Activated T-cell treated with anti-CD3 and anti-CD28 coated beads, Interleukin-2, amount 50 U/mL, for 72 hours (primary cell): ENCODE data around the gene NFIX. TPM values are rescaled to one million over a fixed set of nuclear protein-coding genes. Genes with fewer than 3 reads are reported as not detected.
"Not testable (repeated sequence)": the region's sequence is repeated elsewhere in the genome, so short reads cannot be mapped to it uniquely, and the experiment has no call there.

Experiments used
- ATAC-seq, 2 donors: fragments of 150-1000 bp; cut with Tn5 transposase; replicated peaks in 1 of 2; 2 replicates each; pipeline ENCODE4 v1.10.0; 2021; ENCODE audit warnings: moderate library complexity in 2 of 2, mild to moderate bottlenecking in 1 of 2
- DNase-seq, 2 donors: peaks; one replicate each; pipeline ENCODE4 v3.0.0; 2021 to 2022; ENCODE audit warnings: mixed read lengths in 1 of 2
- H3K27ac Mint-ChIP-seq: one replicate; pipeline ENCODE4 v1.8.0; 2022; ENCODE audit warnings: mild to moderate bottlenecking, moderate library complexity, mixed read lengths
- H3K27me3 Mint-ChIP-seq: one replicate; pipeline ENCODE4 v1.8.0; 2022; ENCODE audit warnings: low read depth, mixed read lengths
- H3K36me3 Mint-ChIP-seq, 2 donors: one replicate each; pipeline ENCODE4 v1.8.0; 2022; ENCODE audit warnings: mixed read lengths in 2 of 2, mild to moderate bottlenecking in 1 of 2; ENCODE audit not compliant: insufficient read depth in 2 of 2
- H3K4me1 Mint-ChIP-seq: one replicate; pipeline ENCODE4 v1.8.0; 2022; ENCODE audit warnings: low read depth, mixed read lengths
- H3K4me3 Mint-ChIP-seq, 2 donors: one replicate each; pipeline ENCODE4 v1.8.0; 2022; ENCODE audit warnings: mild to moderate bottlenecking in 2 of 2, mixed read lengths in 2 of 2, moderate library complexity in 2 of 2
- H3K9me3 Mint-ChIP-seq, 2 donors: one replicate each; pipeline ENCODE4 v1.8.0; 2022; ENCODE audit warnings: mixed read lengths in 2 of 2
- total RNA-seq, 2 donors: library from RNA; stranded (reverse); gene quantifications; one replicate each; pipeline ENCODE4 v1.2.3, GENCODE V29; 2022

Gene NFIX
- total RNA-seq, 2 donors from 2014 or later = 2.2 to 2.8 TPM

DNA sequence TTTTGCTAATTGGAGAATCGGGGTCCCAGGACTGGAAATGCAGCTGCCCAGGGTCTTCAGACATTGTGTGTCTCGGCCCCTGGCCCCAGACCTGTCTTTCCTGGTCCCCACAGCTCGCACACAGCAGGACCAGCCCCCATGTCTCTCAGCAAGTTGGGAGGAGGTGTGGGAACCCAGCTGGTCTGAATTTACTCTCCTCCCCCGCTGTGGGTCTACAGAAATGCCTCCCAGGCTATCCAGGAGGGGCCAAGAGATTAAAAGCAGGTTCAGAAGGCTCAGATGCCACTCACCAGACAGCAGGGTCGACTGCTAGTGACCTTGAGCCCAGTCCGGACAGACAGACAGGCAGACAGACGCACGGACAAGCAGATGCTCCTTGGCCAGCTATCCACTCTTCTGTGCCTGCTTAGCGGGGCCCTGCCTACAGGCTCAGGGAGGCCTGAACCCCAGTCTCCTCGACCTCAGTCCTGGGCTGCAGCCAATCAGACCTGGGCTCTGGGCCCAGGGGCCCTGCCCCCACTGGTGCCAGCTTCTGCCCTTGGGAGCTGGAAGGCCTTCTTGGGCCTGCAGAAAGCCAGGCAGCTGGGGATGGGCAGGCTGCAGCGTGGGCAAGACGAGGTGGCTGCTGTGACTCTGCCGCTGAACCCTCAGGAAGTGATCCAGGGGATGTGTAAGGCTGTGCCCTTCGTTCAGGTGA, 25.8 kb upstream of the NFIX start, which contains the start of gene DAND5:
Gene DAND5 (plus strand): TSS at position 285 of the 697 bp plus-strand sequence. CDS start 85 bp downstream, at position 370.
- no peak for DNase-seq
- no peak within 1 kb of the TSS for H3K27ac Mint-ChIP-seq
- peaks cover 24% of the 10 kb centered on the region for H3K4me1 Mint-ChIP-seq
- H3K9me3 Mint-ChIP-seq = no peaks in the 10 kb centered on the region
- H3K27me3 Mint-ChIP-seq = no peaks in the 10 kb centered on the region
- ATAC-seq = no peak
- no peaks in the 10 kb centered on the region for H3K36me3 Mint-ChIP-seq
- peak within 1 kb of the TSS in 1 of 2 donors; percentile 16 for H3K4me3 Mint-ChIP-seq

DNA sequence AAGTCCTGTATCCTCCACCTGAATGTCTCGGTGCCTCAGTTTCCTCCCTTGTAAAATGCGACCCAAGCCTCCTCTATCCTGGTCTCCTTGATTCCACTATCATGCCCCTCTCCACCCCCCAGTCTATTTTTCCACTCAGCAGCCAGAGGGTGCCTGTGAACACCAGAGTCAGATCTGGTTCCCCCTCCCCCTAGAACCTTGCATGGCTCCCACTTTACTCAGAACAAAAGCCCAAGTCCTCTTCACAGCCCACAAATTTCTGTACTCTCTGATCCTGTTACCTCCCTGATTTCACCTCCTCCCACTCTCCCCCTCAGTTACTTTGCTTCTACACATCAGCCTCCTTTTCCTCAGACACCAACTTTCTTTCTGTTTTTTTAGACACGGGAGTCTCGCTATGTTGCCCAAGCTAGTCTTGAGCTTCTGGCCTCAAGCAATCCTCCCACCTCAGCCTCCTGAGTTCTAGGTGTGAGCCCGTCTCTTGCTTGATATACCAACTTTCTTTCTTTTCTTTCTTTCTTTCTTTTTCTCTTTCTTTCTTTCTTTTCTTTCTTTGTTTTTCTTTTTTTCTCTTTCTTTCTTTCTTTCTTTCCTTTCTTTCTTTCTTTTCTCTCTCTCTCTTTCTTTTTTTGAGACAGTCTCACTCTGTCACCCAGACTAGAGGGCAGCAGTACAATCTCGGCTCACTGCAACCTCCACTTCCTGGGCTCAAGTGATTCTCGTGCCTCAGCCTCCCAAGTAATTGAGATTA, 25.0 kb upstream of the NFIX start:
- ATAC-seq (peak in 1 of 2 donors; percentile 12), DNase-seq (no peak)
- no peaks in the 10 kb centered on the region for H3K9me3 Mint-ChIP-seq
- H3K27ac Mint-ChIP-seq = no peak overlapping the region
- no peaks in the 10 kb centered on the region for H3K36me3 Mint-ChIP-seq
- no peaks in the 10 kb centered on the region for H3K27me3 Mint-ChIP-seq
- H3K4me3 Mint-ChIP-seq = peak overlapping the region in 1 of 2 donors; percentile 16
- peaks cover 17% of the 10 kb centered on the region for H3K4me1 Mint-ChIP-seq

DNA sequence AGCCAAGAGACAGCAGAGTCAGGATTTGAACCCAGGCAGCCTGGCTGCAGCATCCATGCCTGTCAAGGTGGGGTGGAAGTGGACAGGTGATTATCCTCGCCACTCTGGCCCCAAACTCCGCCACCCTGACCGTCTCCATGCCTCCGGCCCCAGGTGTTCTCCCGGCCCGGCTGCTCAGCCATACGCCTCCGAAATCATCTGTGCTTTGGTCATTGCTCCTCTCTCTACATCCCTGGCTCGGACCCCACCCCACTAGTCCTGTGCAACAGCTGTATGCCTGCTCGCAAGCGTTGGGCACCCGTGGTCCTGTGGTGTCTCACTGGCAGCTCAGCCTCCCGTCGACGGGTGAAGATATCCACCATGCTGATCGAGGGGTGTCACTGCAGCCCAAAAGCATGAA, 22.0 kb upstream of the NFIX start:
- no peak overlapping the region for H3K4me3 Mint-ChIP-seq
- H3K36me3 Mint-ChIP-seq = no peaks in the 10 kb centered on the region
- H3K27me3 Mint-ChIP-seq = peaks cover 16% of the 10 kb centered on the region
- no peak overlapping the region for H3K27ac Mint-ChIP-seq
- no peaks in the 10 kb centered on the region for H3K9me3 Mint-ChIP-seq
- peaks cover 17% of the 10 kb centered on the region for H3K4me1 Mint-ChIP-seq
- no peak for DNase-seq
- no peak for ATAC-seq

DNA sequence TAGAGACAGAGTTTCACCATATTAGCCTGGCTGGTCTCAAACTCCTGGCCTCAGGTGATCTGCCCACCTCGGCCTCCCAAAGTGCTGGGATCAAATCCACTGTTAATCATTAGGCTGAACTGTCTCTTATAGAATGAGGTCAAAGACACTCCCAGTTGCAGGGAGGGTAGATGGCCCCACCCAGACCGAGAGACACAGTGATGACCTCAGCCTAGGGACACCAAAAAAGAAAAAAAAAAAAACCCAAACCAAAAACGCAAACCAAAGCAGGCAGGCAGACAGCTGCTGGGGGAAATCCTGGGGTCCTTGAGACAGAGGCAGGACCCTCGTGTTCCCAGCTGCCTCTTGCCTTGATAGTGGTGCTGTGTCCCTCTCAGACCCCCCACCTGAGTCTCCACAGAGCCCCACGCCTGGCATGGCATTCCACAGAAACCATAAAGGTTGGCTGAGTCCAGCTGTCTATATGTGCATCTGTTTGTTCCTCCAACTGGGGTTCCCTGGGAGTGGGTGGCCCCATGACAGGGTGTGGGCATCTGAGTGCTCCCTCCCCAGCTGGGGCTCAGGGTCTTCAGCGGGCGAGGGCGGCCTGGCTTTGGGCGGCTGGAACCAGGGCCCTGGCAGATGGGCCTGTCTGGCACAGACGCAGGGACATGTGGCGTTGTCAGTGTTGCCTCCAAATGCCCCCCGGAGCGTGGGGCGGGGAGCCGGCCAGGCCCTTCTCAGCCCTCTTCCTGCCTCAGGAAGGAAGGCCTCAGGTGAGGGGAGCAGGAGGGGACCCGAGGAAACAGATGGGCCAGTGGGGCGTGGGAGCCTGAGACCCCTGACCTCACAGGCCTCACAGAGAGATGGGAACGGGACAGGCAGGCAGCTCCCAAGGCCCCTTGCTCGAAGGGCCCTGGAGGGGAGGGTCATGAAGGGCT, 20.7 kb upstream of the NFIX start:
- Mint-ChIP-seq H3K36me3 (no peaks in the 10 kb centered on the region), H3K4me3 (no peak overlapping the region), H3K9me3 (no peaks in the 10 kb centered on the region), H3K4me1 (peaks cover 17% of the 10 kb centered on the region), H3K27ac (no peak overlapping the region), H3K27me3 (peaks cover 16% of the 10 kb centered on the region)
- DNase-seq = no peak
- ATAC-seq = no peak

DNA sequence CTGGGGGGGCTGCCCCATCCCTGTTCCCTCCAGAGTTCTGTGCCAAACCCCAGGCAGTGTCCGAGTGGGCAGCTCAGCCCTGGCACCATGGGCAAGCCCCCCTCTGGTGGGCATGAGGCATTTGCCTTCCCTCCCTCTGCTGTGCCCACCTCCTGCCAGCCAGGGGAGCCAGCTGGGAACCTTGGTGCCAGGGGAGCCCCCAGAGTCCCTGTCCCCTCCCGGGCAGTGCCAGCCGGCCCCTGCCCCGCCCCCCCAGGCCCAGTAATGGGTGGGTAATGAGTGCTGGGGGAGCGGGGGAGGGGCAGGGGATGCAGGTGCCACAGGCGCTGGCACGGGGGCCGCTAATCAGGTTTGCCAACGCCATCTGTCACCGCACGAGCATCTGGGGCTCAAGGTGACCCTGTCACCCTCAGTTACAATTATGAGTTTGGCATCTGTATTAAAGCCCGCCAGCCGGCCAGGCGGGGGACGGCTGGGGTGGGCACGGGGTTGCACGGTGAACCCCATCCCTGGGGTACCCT, 20.0 kb upstream of the NFIX start:
- Mint-ChIP-seq H3K4me1 (peaks cover 12% of the 10 kb centered on the region), H3K36me3 (no peaks in the 10 kb centered on the region), H3K27ac (no peak overlapping the region), H3K4me3 (no peak overlapping the region), H3K27me3 (peaks cover 16% of the 10 kb centered on the region), H3K9me3 (no peaks in the 10 kb centered on the region)
- ATAC-seq (no peak), DNase-seq (no peak)

DNA sequence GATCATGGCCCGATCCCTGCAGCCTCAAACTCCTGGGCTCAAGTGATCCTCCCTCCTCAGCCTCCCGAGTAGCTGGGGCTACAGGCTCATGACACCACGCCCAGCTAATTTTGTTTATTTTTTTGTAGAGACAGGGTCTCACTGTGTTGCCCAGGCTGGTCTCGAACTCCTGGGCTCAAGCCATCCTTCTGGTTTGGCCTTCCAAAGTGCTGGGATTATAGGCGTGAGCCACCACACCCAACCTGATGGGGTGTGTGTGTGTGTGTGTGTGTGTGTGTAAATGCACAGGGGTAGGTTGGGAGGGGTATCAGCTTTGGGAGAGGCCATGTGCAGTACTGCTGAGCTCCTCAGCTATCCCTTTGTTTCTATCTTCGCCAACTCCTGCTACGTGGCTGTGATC, 19.2 kb upstream of the NFIX start:
- H3K36me3 Mint-ChIP-seq, H3K4me1 Mint-ChIP-seq, ATAC-seq, H3K4me3 Mint-ChIP-seq, H3K27ac Mint-ChIP-seq, DNase-seq, H3K9me3 Mint-ChIP-seq: not testable (repeated sequence)
- H3K27me3 Mint-ChIP-seq = peaks cover 16% of the 10 kb centered on the region

DNA sequence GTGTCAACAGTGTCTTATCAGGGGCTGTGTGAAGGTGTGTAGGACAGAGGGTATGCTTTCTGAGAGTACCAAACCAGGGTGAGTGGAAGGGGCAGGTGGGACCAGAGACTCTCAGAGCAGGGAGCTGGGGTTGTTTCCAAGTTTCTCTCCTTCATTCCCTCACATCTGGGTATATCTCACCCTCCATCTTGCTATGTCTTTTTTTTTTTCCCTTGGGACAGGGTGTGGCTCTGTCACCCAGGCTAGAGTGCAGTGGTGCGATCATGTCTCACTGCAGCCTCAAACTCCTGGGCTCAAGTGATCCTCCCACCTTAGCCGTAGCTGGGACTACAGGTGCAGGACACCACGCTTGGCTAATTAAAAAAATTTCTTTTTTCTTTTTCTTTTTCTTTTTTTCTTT, 15.3 kb upstream of the NFIX start:
- ATAC-seq (no peak), DNase-seq (no peak)
- H3K9me3 Mint-ChIP-seq = no peaks in the 10 kb centered on the region
- peaks cover 16% of the 10 kb centered on the region for H3K27me3 Mint-ChIP-seq
- no peaks in the 10 kb centered on the region for H3K36me3 Mint-ChIP-seq
- no peak overlapping the region for H3K27ac Mint-ChIP-seq
- no peak overlapping the region for H3K4me3 Mint-ChIP-seq
- H3K4me1 Mint-ChIP-seq = peaks cover 6% of the 10 kb centered on the region

DNA sequence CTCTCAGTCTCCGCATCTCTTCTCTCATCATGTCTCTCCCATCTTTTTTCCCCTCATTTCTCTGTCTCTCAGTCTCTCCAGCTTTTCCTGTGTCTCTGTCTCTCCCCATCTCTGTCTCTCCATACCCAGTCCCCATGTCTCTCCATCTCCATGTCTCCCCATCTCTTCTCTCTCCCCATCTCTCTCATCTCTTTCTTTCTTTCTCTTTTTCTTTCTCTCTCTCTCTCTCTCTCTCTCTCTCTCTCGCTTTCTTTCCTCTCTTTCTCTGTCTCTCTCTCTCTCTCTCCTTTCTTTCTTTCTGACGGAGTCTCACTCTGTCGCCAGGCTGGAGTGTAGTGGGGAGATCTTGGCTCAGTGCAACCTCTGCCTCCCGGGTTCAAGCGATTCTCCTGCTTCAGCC, 12.6 kb upstream of the NFIX start:
- no peak for ATAC-seq
- Mint-ChIP-seq H3K9me3 (no peaks in the 10 kb centered on the region), H3K27me3 (peaks cover 12% of the 10 kb centered on the region), H3K4me1 (peaks cover 5% of the 10 kb centered on the region), H3K36me3 (no peaks in the 10 kb centered on the region), H3K4me3 (no peak overlapping the region), H3K27ac (no peak overlapping the region)
- no peak for DNase-seq

DNA sequence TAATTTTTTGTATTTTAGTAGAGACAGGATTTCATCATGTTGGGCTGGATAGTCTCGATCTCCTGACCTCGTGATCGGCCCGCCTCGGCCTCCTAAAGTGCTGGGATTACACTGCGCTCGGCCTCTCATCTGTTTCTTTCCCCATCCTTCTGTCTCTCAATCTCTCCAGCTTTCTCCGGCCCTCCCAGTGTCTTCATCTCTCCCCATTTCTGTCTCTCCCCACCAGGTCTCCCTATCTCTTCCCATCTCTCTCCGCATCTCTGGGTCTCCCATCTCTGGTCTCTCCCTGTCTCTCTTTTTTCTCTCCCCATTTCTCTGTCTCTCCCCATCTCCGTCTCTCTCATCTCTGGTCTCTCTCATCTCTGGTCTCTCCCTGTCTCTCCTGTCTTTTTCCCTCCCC, 12.2 kb upstream of the NFIX start:
- H3K27ac Mint-ChIP-seq = no peak overlapping the region
- peaks cover 7% of the 10 kb centered on the region for H3K27me3 Mint-ChIP-seq
- no peak for ATAC-seq
- no peak overlapping the region for H3K4me3 Mint-ChIP-seq
- DNase-seq = no peak
- H3K9me3 Mint-ChIP-seq = no peaks in the 10 kb centered on the region
- no peaks in the 10 kb centered on the region for H3K36me3 Mint-ChIP-seq
- peaks cover under 1% of the 10 kb centered on the region for H3K4me1 Mint-ChIP-seq

DNA sequence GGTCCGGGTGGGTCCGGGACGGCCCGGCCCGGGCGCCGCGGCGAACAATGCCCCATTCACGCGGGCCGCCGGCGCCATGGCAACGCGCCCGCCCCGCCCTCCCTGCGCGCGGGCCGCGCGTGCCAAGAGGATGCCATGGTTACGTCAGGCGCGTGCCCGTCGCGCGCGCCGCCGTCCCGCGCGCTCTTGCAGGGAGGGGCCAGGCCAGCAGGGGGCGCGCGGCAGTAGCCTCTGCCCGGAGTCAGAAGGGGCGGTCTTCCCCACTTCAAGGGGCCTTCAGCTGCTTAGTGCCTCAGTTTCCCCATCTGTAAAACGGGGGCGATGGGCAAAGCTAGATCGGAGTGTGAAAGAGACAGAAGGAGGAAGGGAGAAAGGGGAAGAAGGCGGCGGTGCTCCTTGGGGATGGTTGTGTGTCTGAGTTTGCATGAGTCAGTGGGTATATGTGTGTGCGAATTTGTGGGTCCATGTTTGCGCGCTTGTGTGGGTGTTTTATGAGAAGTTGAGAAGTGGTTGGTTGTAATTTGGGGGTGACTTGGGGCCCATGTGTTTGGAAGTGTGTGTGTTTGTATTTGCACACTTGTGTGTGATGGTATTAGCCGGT, 11.6 kb upstream of the NFIX start:
- no peak overlapping the region for H3K27ac Mint-ChIP-seq
- peaks cover 6% of the 10 kb centered on the region for H3K27me3 Mint-ChIP-seq
- H3K4me3 Mint-ChIP-seq = no peak overlapping the region
- no peaks in the 10 kb centered on the region for H3K36me3 Mint-ChIP-seq
- peak; percentile 88 to 90 for ATAC-seq
- DNase-seq = peak; percentile 79 to 91
- H3K9me3 Mint-ChIP-seq = no peaks in the 10 kb centered on the region
- no peaks in the 10 kb centered on the region for H3K4me1 Mint-ChIP-seq

DNA sequence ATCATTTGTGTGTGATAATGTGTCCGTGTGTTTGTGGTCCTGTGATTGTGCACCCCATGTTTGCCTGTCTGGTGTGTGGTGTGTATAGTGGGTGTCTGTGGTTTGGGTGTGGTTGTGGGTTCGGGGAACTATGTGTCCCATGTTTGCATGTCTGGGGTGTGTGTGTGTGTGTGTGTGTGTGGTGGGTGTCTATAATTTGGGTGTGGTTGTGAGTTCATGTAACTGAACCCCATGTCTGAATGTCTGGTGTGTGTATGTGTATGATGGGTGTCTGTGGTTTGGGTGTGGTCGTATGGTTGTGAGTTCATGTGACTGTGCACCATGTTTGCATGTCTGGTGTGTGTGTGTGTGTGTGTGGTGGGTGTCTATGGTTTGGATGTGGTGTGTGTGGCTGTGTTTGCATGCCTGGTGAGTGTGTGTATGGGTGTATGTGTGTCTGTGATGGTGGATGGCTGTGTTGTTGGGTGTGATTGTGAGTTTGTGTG, 11.1 kb upstream of the NFIX start:
- Mint-ChIP-seq H3K27me3 (peaks cover 6% of the 10 kb centered on the region), H3K9me3 (no peaks in the 10 kb centered on the region), H3K4me3 (no peak overlapping the region), H3K4me1 (no peaks in the 10 kb centered on the region), H3K27ac (no peak overlapping the region), H3K36me3 (no peaks in the 10 kb centered on the region)
- no peak for DNase-seq
- ATAC-seq = no peak

DNA sequence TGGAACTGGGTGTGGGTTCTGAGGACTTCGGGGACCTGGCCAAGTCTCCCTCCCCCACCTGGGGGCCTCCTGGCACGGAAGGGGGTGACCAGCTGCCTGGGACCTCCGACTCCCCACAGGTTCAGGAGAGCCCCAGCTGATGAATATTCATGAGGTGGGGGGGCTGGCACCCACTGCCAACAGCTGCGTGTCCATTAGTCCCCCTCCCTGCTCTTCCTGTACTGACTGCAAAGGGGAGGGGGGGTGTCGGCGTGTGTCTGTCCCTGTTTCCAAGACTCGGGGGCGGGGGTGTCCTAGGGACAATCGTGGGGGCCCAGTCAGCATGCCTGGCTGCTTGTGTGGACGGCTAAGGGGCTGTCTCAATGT, 10.6 kb upstream of the NFIX start:
- Mint-ChIP-seq H3K27me3 (peaks cover 6% of the 10 kb centered on the region), H3K4me1 (no peaks in the 10 kb centered on the region)

More for the DNA sequence above, 10.6 kb upstream of the NFIX start:
- ATAC-seq = no peak
- H3K4me3 Mint-ChIP-seq = no peak overlapping the region
- no peaks in the 10 kb centered on the region for H3K36me3 Mint-ChIP-seq
- H3K27ac Mint-ChIP-seq = no peak overlapping the region
- no peak for DNase-seq
- H3K9me3 Mint-ChIP-seq = no peaks in the 10 kb centered on the region
